Tibial nerve (tissue), 4 donors: ENCODE results near the gene MEGF8. TPM values are rescaled to one million over a fixed set of nuclear protein-coding genes. Genes with fewer than 3 reads are reported as not detected.

Experiments used
- DNase-seq, 2 donors: peaks; one replicate each; pipeline ENCODE4 v3.0.0-alpha.2; 2019; ENCODE audit warnings: low spot score in 2 of 2
- H3K27ac ChIP-seq, 4 donors: fragments of 200-600 bp; sonication (generic) in 3 of 4; one replicate each; pipeline ENCODE4 v1.5.1; 2017 to 2019; ENCODE audit warnings: mild to moderate bottlenecking in 1 of 4
- H3K27me3 ChIP-seq, 2 donors: fragments of 200-600 bp; sonication (generic) in 1 of 2; one replicate each; pipeline versions ENCODE4 v1.5.1 to v1.6.0; 2017 to 2019
- H3K36me3 ChIP-seq, 3 donors: fragments of 200-600 bp; sonication (generic); one replicate each; pipeline ENCODE4 v1.5.1; 2018 to 2019
- H3K4me1 ChIP-seq, 4 donors: fragments of 200-600 bp; sonication (generic) in 3 of 4; one replicate each; pipeline ENCODE4 v1.5.1; 2017 to 2019
- H3K4me3 ChIP-seq, 4 donors: fragments of 200-600 bp; sonication (generic) in 3 of 4; one replicate each; pipeline ENCODE4 v1.5.1; 2017 to 2019; ENCODE audit warnings: mild to moderate bottlenecking in 1 of 4, moderate library complexity in 1 of 4
- H3K9me3 ChIP-seq, 4 donors: fragments of 200-600 bp; sonication (generic) in 3 of 4; one replicate each; pipeline ENCODE4 v1.5.1; 2017 to 2019
- CTCF ChIP-seq, 5 experiments: fragments of 200-600 bp in 3 of 5; fragments of 450-650 bp in 2 of 5; sonication (generic) in 3 of 5; IDR thresholded peaks; one replicate each; pipeline ENCODE4 v1.5.1; 2016 to 2019; ENCODE audit warnings: antibody characterized with exemption in 5 of 5, mild to moderate bottlenecking in 3 of 5, moderate library complexity in 2 of 5
- EP300 ChIP-seq, 2 donors: sonication (generic); formaldehyde crosslinking; IDR thresholded peaks; one replicate each; pipeline ENCODE4 v1.6.1; 2017; ENCODE audit warnings: antibody characterized with exemption in 2 of 2, mild to moderate bottlenecking in 1 of 2
- POLR2A ChIP-seq, 2 donors: fragments of 450-650 bp; IDR thresholded peaks; one replicate each; pipeline ENCODE4 v1.6.1; 2017; ENCODE audit warnings: antibody characterized with exemption in 2 of 2, mild to moderate bottlenecking in 2 of 2, moderate library complexity in 2 of 2
- WGBS, 2 donors: methylation state at CpG; one replicate each; pipeline ENCODE4 v1.1.5; 2018; 5-methylcytosine and 5-hydroxymethylcytosine counted together
- total RNA-seq, 4 donors: library from RNA; depleted of rRNA; stranded (reverse); fragments of >200 nt; gene quantifications; one replicate each; pipeline ENCODE4 v1.1.0, GENCODE V29; 2016

MEGF8 gene
- total RNA-seq, 4 donors from 2014 or later = 17.9 to 33.3 (median 22.4) TPM

DNA sequence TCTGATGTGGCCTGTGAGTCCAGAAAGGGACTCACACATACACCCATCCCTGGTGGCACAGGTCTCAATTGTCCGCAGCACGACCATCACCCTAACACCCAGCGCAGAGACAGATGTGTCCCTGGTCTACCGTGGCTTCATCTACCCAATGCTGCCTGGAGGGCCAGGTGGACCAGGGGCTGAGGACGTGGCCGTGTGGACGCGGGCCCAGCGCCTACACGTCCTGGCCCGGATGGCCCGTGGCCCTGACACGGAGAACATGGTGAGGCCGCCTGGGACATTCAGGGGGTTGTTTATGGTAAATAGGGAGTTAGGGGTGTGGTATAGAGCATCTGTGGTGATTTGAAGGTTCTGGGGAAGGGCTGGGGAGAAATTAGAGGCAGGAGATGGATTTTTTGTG is 22.8 kb downstream of the MEGF8 start:
- Histone ChIP-seq H3K4me3 (no peak overlapping the region), H3K36me3 (peaks cover 0 to 93% (median 0%) of the 10 kb centered on the region in 3 donors), H3K4me1 (no peaks in the 10 kb centered on the region), H3K27me3 (no peaks in the 10 kb centered on the region), H3K9me3 (no peaks in the 10 kb centered on the region), H3K27ac (no peak overlapping the region)
- TF ChIP-seq EP300 (IDR thresholded peaks at IDR 0.05) (no peak), CTCF (IDR thresholded peaks at IDR 0.05) (no peak), POLR2A (IDR thresholded peaks at IDR 0.05) (no peak)
- DNase-seq = no peak
- 93 to 99% methylated on average over 14 of the region's 14 CpGs for WGBS, 2 donors

DNA sequence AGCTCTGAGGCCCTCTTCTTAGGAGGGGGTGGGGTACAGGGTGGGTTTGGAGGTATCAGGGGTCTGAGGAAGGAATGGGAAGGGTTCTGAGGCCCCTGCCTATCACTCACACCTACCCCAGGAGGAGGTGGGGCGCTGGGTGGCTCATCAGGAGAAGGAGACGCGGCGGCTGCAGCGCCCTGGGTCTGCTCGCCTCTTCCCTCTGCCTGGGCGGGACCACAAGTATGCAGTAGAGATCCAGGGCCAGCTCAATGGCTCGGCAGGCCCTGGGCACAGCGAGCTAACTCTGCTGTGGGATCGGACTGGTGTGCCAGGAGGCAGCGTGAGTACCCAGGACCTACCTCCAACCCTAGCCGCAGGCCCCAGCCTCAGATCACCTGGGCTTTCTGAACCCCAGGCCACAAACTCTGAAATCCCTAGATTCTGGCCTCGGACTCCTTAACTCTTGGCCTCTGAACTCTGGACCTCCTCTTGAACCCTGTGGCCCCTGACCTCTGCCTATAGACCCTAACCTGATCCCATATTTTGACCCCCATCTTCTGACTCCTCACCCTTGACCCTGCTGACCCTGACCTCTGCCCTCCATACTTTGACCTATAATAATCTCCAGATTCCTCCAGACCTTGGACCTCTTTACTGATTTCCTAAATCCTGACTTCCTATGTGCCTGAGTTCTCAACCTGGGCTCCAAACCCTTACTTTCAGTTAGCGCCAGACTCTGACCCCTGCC is 24.1 kb downstream of the MEGF8 start:
- Histone ChIP-seq H3K9me3 (no peaks in the 10 kb centered on the region), H3K36me3 (peaks cover 0 to 93% (median 2%) of the 10 kb centered on the region in 3 donors), H3K27me3 (no peaks in the 10 kb centered on the region), H3K4me1 (no peaks in the 10 kb centered on the region), H3K4me3 (no peak overlapping the region), H3K27ac (no peak overlapping the region)
- DNase-seq = no peak
- WGBS, 2 donors = 82 to 96% methylated on average over 14 of the region's 14 CpGs
- TF ChIP-seq POLR2A (IDR thresholded peaks at IDR 0.05) (no peak), EP300 (IDR thresholded peaks at IDR 0.05) (no peak), CTCF (IDR thresholded peaks at IDR 0.05) (no peak)

DNA sequence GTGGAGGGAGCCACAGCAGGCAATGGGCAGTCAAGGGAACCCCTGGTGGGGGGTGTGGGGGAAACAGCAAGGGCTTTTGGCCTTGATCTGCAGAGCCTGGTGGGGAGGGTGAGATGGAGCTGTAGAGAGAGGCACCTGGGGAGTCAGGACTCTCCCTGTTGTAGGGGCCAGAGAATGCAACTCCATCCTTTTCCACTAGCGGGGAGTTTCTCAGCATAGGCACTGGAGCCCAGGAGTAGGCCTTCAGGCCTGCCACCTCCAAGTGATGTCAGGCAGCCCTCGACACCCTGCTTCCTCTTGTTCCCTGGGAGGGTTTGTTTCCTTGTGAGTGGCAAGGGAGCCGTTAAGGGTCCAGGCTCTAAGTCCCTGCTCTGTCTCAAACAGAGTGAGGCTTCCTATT is 25.0 kb downstream of the MEGF8 start:
- Histone ChIP-seq H3K9me3 (no peaks in the 10 kb centered on the region), H3K4me1 (no peaks in the 10 kb centered on the region), H3K27me3 (no peaks in the 10 kb centered on the region), H3K27ac (no peak overlapping the region), H3K36me3 (peaks cover 0 to 93% (median 2%) of the 10 kb centered on the region in 3 donors), H3K4me3 (no peak overlapping the region)
- WGBS, 2 donors = 79 to 100% methylated on average over 2 to 3 of the region's 3 CpGs
- no peak for DNase-seq
- TF ChIP-seq CTCF (IDR thresholded peaks at IDR 0.05) (no peak), EP300 (IDR thresholded peaks at IDR 0.05) (no peak), POLR2A (IDR thresholded peaks at IDR 0.05) (no peak)

DNA sequence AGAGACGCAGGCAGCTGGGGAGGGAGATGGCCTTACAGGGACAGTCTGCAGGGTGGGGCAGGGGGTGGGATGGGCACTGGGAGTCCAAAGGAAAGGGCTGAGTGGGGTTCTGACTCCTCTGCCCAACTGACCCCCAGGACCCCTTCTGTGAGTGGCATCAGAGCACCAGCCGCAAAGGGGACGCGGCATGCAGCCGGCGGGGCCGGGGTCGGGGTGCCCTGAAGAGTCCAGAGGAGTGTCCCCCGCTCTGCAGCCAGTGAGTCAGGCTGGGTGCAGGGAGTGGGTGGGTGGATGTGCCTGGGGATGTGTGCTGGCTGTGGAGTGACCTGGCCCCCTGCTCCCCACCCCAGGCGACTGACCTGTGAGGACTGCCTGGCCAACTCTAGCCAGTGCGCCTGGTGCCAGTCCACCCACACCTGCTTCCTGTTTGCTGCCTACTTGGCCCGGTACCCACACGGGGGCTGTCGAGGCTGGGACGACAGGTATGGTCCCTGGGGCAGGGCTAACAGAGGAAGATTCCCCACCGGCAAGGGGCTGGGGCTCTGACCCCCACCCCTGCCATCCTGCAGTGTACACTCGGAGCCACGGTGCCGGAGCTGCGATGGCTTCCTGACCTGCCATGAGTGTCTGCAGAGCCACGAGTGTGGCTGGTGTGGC is 25.8 kb downstream of the MEGF8 start:
- H3K27me3 ChIP-seq = no peaks in the 10 kb centered on the region
- 88 to 93% methylated on average over 7 to 21 of the region's 21 CpGs for WGBS, 2 donors
- DNase-seq = no peak
- no peak overlapping the region for H3K4me3 ChIP-seq
- H3K9me3 ChIP-seq = no peaks in the 10 kb centered on the region
- H3K36me3 ChIP-seq = peaks cover 0 to 94% (median 2%) of the 10 kb centered on the region in 3 donors
- no peak overlapping the region for H3K27ac ChIP-seq
- TF ChIP-seq CTCF (IDR thresholded peaks at IDR 0.05) (no peak), POLR2A (IDR thresholded peaks at IDR 0.05) (no peak)
- no peaks in the 10 kb centered on the region for H3K4me1 ChIP-seq
